Psoas muscle (tissue), 8 donors: Measurements from ENCODE around the gene ADAMTS20. TPM values are rescaled to one million over a fixed set of nuclear protein-coding genes. Genes with fewer than 3 reads are reported as not detected.

Experiments used
- ATAC-seq, 4 donors: fragments of 200-7000 bp; cut with Tn5 transposase; one replicate each; pipeline ENCODE4 v1.9.1; 2020; ENCODE audit warnings: moderate library complexity in 3 of 4, mild to moderate bottlenecking in 2 of 4
- DNase-seq, 2 donors: peaks; one replicate each; pipeline ENCODE4 v3.0.0-alpha.2; 2020
- H3K27ac ChIP-seq: fragments of 200-600 bp; one replicate; pipeline ENCODE4 v1.8.0; 2022
- H3K27me3 ChIP-seq, 3 donors: fragments of 200-600 bp in 1 of 3; one replicate each; pipeline versions ENCODE4 v1.6.1 to v1.8.0; 2013 to 2022; ENCODE audit warnings: low read length in 2 of 3, mild to moderate bottlenecking in 2 of 3, moderate library complexity in 1 of 3; ENCODE audit not compliant: insufficient read depth in 3 of 3
- H3K36me3 ChIP-seq, 2 donors: fragments of 200-600 bp in 1 of 2; one replicate each; pipeline versions ENCODE4 v1.6.1 to v1.8.0; 2013 to 2022; ENCODE audit warnings: low read depth in 1 of 2, mild to moderate bottlenecking in 1 of 2, moderate library complexity in 1 of 2; ENCODE audit not compliant: insufficient read depth in 1 of 2
- H3K4me1 ChIP-seq: fragments of 200-600 bp; one replicate; pipeline ENCODE4 v1.8.0; 2022
- H3K4me3 ChIP-seq: fragments of 200-600 bp; one replicate; pipeline ENCODE4 v1.8.0; 2022; ENCODE audit warnings: mild to moderate bottlenecking
- H3K9me3 ChIP-seq: fragments of 200-600 bp; one replicate; pipeline ENCODE4 v1.8.0; 2022
- CTCF ChIP-seq: fragments of 200-600 bp; IDR thresholded peaks from one replicate; pipeline ENCODE4 v1.8.0; 2022; ENCODE audit warnings: antibody characterized with exemption
- WGBS, 3 donors: extraction: QIAGEN DNeasy Blood & Tissue Kit; methylation state at CpG; one replicate each; pipeline versions ENCODE4 v1.1.6 to v1.1.7; 2013; 5-methylcytosine and 5-hydroxymethylcytosine counted together
- intact Hi-C, 2 donors: fragments of 100-400 bp; cut with DNase I; formaldehyde crosslinking; loops; one replicate each; pipeline versions ENCODE4 v1.11.0 to v1.14.2; 2022
- polyA plus RNA-seq, 3 donors: library from polyadenylated mRNA; stranded (reverse); fragments of 200-250 nt; gene quantifications; one replicate each; pipeline ENCODE4 v1.2.3, GENCODE V29; 2013
- total RNA-seq, 4 donors: library from RNA; stranded (reverse); fragmentation: NEBNext Ultra II Directional in 2 of 4; extraction: Animal tissue kit (Norgen Biotek cat#: 25700) in 2 of 4; gene quantifications; one replicate each; pipeline versions ENCODE4 v1.2.1 to v1.2.4, GENCODE V29; 2021 to 2023
- donor health status: healthy with polysubstance abuse.
- donor health status: DM: no; HTN: no; CAD: no; lungs with moderate emphysema.
- donor health status: Bipolar disorder and iron deficiency.
- donor health status: healthy.
- donor health status: DM: yes; HTN: yes; CAD: no.
- donor health status: DM: no; HTN: no; CAD: no.
- donor health status: DM: no; HTN: no; CAD: no.
- donor health status: DM: yes; HTN: yes; CAD: no.

The ADAMTS20 gene
- total and polyA plus RNA-seq, 7 donors = 0.01 TPM; not detected in 6

GRCh38 chr12:43396671-43397070, 155.3 kb downstream of the ADAMTS20 start:
- H3K36me3 ChIP-seq = no peaks in the 10 kb centered on the region
- H3K27me3 ChIP-seq = no peaks in the 10 kb centered on the region
- H3K4me1 ChIP-seq = no peaks in the 10 kb centered on the region
- WGBS, 3 donors = 23 to 32% (median 28%) methylated on average over 5 of the region's 5 CpGs
- intact Hi-C loops = no loop called here
- no peak for ATAC-seq
- H3K9me3 ChIP-seq = no peaks in the 10 kb centered on the region
- H3K4me3 ChIP-seq = no peak overlapping the region
- no peak for DNase-seq
- no peak overlapping the region for H3K27ac ChIP-seq
- TF ChIP-seq CTCF = no peak

GRCh38 chr12:43392116-43392515, 159.9 kb downstream of the ADAMTS20 start:
- DNase-seq (no peak), ATAC-seq (no peak)
- H3K9me3 ChIP-seq = no peaks in the 10 kb centered on the region

GRCh38 chr12:43381879-43382278, 170.1 kb downstream of the ADAMTS20 start:
- Histone ChIP-seq H3K27me3 (no peaks in the 10 kb centered on the region), H3K4me1 (no peaks in the 10 kb centered on the region), H3K9me3 (peaks cover 13% of the 10 kb centered on the region), H3K36me3 (no peaks in the 10 kb centered on the region), H3K4me3 (no peak overlapping the region), H3K27ac (no peak overlapping the region)
- intact Hi-C loops = no loop called here
- no peak for ATAC-seq
- DNase-seq = no peak
- 55 to 66% (median 56%) methylated on average over 1 of the region's 1 CpG for WGBS, 3 donors
- no peak for TF ChIP-seq CTCF

More at GRCh38 chr12:43392116-43392515, 159.9 kb downstream of the ADAMTS20 start:
- no peak overlapping the region for H3K27ac ChIP-seq
- H3K36me3 ChIP-seq = no peaks in the 10 kb centered on the region
- H3K27me3 ChIP-seq = no peaks in the 10 kb centered on the region
- H3K4me3 ChIP-seq = no peak overlapping the region
- WGBS, 3 donors = 79 to 87% (median 81%) methylated on average over 2 of the region's 2 CpGs
- H3K4me1 ChIP-seq = no peaks in the 10 kb centered on the region
- intact Hi-C loops = no loop called here
- no peak for TF ChIP-seq CTCF

GRCh38 chr12:43378448-43378847, 173.6 kb downstream of the ADAMTS20 start:
- Histone ChIP-seq H3K27ac (no peak overlapping the region), H3K4me1 (no peaks in the 10 kb centered on the region), H3K36me3 (no peaks in the 10 kb centered on the region), H3K9me3 (peaks cover 13% of the 10 kb centered on the region), H3K27me3 (no peaks in the 10 kb centered on the region), H3K4me3 (no peak overlapping the region)
- no peak for TF ChIP-seq CTCF
- intact Hi-C loops = no loop called here
- DNase-seq = no peak
- ATAC-seq = no peak

GRCh38 chr12:43370263-43370662, 181.7 kb downstream of the ADAMTS20 start:
- no peak for TF ChIP-seq CTCF
- ATAC-seq (peak in 1 of 4 donors; percentile 32), DNase-seq (no peak)
- 34 to 45% (median 37%) methylated on average over 1 of the region's 1 CpG for WGBS, 3 donors
- H3K4me3 ChIP-seq = no peak overlapping the region
- H3K36me3 ChIP-seq = no peaks in the 10 kb centered on the region
- no peaks in the 10 kb centered on the region for H3K27me3 ChIP-seq
- intact Hi-C loops = no loop called here
- no peak overlapping the region for H3K27ac ChIP-seq
- H3K9me3 ChIP-seq = no peaks in the 10 kb centered on the region
- no peaks in the 10 kb centered on the region for H3K4me1 ChIP-seq
